ENCODE data around the gene RPRM. TPM values are rescaled to one million over a fixed set of nuclear protein-coding genes. Genes with fewer than 3 reads are reported as not detected.

Gene RPRM
- polyA plus RNA-seq, 1 experiment, result not detected

DNA sequence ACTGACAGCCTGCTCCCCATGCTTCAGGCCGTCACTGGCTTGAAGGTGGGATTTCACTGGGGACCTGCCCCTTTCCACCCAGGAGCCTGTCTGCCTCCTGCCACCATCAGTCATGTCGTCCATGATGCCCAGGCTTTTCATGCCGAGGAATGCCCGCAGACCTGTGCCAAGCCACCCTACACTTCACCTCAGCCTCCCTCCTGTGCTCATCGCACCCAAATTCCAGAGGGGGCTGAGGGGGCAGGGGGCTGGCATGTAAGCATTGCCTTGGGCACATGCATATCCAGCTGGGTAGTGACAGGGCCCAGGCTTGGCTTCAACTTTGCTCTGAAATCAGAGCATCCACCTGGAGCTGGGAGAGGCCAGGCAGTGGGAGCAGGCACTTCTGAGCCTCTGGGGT lies 20.9 kb upstream of the RPRM start:
- ChIA-PET CTCF (no interaction called here), POLR2A (no interaction called here)
- Histone ChIP-seq H3K27me3 (ENCODE audit: control insufficient read depth, insufficient read depth, low read length) (no peaks in the 10 kb centered on the region), H3K36me3 (ENCODE audit: control insufficient read depth, insufficient read depth, low read length) (no peaks in the 10 kb centered on the region), H3K4me3 (ENCODE audit: low read depth, low read length) (no peak overlapping the region)
- no peak for DNase-seq (ENCODE audit: low read depth)
- no peak for TF ChIP-seq CTCF (IDR thresholded peaks at IDR 0.05; ENCODE audit: insufficient read depth, low read depth, low read length)

DNA sequence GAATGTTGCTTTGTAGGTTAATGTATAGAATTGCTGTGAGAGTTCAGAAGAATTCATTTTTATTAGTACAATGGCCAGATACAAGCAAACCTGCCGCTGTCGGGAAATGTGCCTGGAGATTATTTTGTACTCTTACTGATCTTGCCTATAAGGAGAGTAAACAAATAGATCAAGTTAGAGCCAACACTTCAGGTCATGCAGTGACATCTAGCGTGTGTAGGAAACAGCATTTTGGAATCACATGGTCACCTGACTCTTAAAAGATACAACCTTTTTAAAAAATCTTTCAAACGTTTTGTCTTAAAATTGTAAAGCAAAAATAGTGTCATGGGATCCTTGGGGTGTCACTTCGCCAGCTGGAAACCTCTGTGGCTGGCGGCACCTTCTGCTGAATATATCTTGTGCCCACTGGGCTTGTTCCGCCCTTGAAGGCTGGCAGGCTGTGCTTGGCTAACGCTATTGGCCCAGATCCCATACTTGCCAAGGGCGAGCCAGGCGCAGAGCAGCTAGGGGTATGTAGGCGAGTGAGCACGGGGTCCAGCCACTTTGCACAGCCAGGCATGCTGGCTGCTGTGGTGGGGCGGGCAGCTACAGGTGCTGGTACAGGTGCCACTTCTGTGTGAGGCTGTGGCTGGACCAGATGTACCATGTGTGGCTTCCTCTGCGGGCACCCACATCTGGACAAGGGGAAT lies 19.5 kb upstream of the RPRM start:
- ChIA-PET CTCF (no interaction called here), POLR2A (no interaction called here)
- no peak for DNase-seq (ENCODE audit: low read depth)

GRCh38 chr2:153495725-153496124 lies 17.2 kb upstream of the RPRM start:
- no peak for DNase-seq (ENCODE audit: low read depth)
- Histone ChIP-seq H3K4me3 (ENCODE audit: low read depth, low read length) (no peak overlapping the region), H3K36me3 (ENCODE audit: control insufficient read depth, insufficient read depth, low read length) (no peaks in the 10 kb centered on the region), H3K27me3 (ENCODE audit: control insufficient read depth, insufficient read depth, low read length) (no peaks in the 10 kb centered on the region)
- POLR2A ChIA-PET, result no interaction called here
- CTCF ChIA-PET, result no interaction called here
- TF ChIP-seq CTCF (IDR thresholded peaks at IDR 0.05; ENCODE audit: insufficient read depth, low read depth, low read length), result no peak

More for the DNA sequence above, 19.5 kb upstream of the RPRM start:
- Histone ChIP-seq H3K4me3 (ENCODE audit: low read depth, low read length) (no peak overlapping the region), H3K27me3 (ENCODE audit: control insufficient read depth, insufficient read depth, low read length) (no peaks in the 10 kb centered on the region), H3K36me3 (ENCODE audit: control insufficient read depth, insufficient read depth, low read length) (no peaks in the 10 kb centered on the region)
- no peak for TF ChIP-seq CTCF (IDR thresholded peaks at IDR 0.05; ENCODE audit: insufficient read depth, low read depth, low read length)

DNA sequence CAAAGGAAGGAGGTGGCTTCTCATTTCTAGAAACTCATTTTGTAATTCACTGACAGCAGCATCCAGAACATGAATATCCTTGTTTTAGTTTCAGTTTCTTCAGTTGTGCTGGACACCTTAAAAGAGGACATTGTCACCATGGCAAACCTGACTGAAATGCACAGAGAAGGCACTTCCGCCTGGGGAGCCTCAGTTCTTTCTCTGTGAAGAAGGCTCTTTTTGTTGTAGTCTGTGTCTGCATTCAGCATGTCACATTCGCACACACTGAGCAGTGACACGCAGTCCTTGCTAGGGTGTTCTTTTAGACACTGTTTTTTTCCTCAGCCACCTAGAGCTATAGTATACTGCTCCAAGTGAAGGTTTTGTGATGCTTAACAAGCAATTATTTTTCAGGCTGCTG lies 9.5 kb upstream of the RPRM start:
- CTCF ChIA-PET, result interaction anchor here (1.0 kb wide), 1 partner anchor 9 kb away, joined by 5 read pairs; the partner anchor contains the start of gene RPRM

DNA sequence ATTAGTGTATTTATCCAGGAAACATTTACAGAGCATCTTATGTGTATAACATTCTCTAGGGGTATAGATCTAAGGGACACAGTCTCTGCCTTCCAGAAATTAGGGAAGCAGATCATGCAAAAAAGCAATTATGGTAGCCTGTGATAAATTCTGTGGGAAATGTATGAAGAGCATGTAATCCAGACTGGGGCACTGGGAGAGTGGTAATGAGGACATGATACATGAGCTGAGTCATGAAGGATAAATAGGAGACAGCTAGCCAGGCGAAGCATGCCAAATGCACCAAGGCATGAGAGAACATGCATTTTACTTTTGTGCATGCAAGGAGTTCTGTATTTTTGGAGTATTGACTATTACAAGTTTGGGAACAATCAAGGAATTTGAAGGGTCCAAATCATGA lies 8.9 kb upstream of the RPRM start:
- ChIA-PET POLR2A (no interaction called here), CTCF (interaction anchor here (1.0 kb wide), 1 partner anchor 9 kb away, joined by 5 read pairs; the partner anchor contains the start of gene RPRM)
- Histone ChIP-seq H3K27me3 (ENCODE audit: control insufficient read depth, insufficient read depth, low read length) (no peaks in the 10 kb centered on the region), H3K4me3 (ENCODE audit: low read depth, low read length) (no peak overlapping the region), H3K36me3 (ENCODE audit: control insufficient read depth, insufficient read depth, low read length) (no peaks in the 10 kb centered on the region)
- no peak for TF ChIP-seq CTCF (IDR thresholded peaks at IDR 0.05; ENCODE audit: insufficient read depth, low read depth, low read length)
- no peak for DNase-seq (ENCODE audit: low read depth)

More for the DNA sequence above, 9.5 kb upstream of the RPRM start:
- POLR2A ChIA-PET, result no interaction called here
- no peaks in the 10 kb centered on the region for H3K36me3 ChIP-seq (ENCODE audit: control insufficient read depth, insufficient read depth, low read length)
- no peak for TF ChIP-seq CTCF (IDR thresholded peaks at IDR 0.05; ENCODE audit: insufficient read depth, low read depth, low read length)
- no peak overlapping the region for H3K4me3 ChIP-seq (ENCODE audit: low read depth, low read length)
- no peaks in the 10 kb centered on the region for H3K27me3 ChIP-seq (ENCODE audit: control insufficient read depth, insufficient read depth, low read length)
- DNase-seq (ENCODE audit: low read depth), result no peak

All from BJ (cell line).